ENCODE results near the gene GLYATL3.

GLYATL3 gene

DNA sequence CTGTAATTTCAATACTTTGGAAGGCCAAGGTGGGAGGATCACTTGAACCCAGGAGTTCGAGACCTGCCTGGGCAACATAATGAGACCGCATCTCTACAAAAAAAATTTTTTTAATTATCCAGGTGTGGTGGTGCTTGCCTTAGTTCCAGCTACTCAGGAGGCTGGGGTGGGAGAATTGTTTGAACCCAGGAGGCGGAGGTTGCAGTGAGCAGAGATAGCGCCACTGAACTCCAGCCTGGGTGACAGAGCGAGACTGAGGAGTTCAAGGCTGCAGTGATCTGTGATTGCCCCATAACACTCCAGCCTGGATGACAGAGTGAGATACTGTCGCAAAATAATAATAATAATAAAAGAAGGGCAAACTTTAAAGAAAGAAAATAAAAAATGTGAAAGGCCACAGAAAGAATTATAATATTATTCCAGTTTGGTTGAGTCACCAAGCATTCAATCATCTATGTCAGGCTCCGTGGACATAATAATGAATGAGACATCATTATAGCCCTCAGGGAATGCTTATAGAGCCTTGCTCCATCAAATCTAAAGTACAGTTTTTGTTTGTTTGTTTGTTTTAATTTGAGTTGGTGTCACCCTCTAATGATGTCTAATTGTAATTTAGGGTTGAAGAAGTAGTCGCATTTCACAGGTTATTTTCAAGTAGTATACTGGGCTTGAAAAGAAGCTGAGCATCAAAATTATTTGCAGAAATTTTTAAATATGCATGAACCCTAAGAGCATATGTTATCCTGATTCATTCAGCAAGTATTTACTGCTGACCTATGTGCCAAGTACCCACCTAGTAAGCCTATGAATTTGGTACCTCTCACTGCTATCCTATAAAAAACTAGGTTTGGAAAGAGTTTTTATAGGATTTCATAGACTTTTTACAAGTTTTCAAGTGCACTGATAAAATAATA, 15.1 kb downstream of the GLYATL3 start:
- TF ChIP-seq ZNF274 (IDR thresholded peaks at IDR 0.05; ENCODE audit: low read depth, low read length) (no peak), YY1 (IDR thresholded peaks at IDR 0.05; ENCODE audit: insufficient read depth, insufficient read length) (no peak), SUZ12 (IDR thresholded peaks at IDR 0.05; ENCODE audit: extremely low read depth, insufficient read depth, insufficient read length) (no peak)
- no peaks in the 10 kb centered on the region for H3K9me3 ChIP-seq (ENCODE audit: insufficient read depth, low read length)
- no peak for DNase-seq (ENCODE audit: low read depth, low spot score)
- no peaks in the 10 kb centered on the region for H3K36me3 ChIP-seq (ENCODE audit: insufficient read depth, insufficient read length, low read length)
- no peak overlapping the region for H3K9ac ChIP-seq (ENCODE audit: insufficient read length, low read depth)
- no peak overlapping the region for H3K4me3 ChIP-seq (ENCODE audit: insufficient read length, low read depth)
- H3K4me1 ChIP-seq (ENCODE audit: insufficient read depth, insufficient read length) = no peaks in the 10 kb centered on the region
- H3K27me3 ChIP-seq (ENCODE audit: insufficient read depth, insufficient read length) = no peaks in the 10 kb centered on the region

DNA sequence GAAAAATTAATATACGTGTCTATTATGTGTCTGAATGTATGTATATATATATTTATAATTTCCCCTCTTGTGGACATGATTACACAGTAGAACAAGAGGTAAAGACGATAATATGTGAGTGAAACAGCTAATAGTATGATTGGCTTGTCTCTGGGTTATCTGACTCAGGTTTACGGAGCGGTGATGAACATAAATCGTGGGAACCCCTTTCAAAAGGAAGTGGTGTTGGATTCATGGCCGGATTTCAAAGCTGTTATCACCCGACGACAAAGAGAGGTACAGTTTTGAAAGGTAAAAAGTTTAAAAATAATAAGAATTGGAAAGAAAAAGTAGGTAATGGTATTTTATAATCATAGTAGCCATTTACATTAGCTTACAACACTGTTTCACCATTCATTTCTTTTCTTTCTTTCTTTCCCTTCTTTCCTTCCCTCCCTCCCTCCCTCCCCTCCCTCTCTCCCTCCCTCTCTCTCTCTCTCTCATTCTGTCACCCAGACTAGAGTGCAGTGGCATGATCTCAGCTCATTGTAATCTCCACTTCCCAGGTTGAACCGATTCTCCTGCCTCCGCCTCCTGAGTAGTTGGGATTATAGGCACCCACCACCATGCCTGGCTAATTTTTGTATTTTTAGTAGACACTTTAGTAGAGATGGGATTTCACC, 15.9 kb downstream of the GLYATL3 start:
- Histone ChIP-seq H3K4me3 (ENCODE audit: insufficient read length, low read depth) (no peak overlapping the region), H3K9me3 (ENCODE audit: insufficient read depth, low read length) (no peaks in the 10 kb centered on the region), H3K36me3 (ENCODE audit: insufficient read depth, insufficient read length, low read length) (no peaks in the 10 kb centered on the region), H3K27me3 (ENCODE audit: insufficient read depth, insufficient read length) (no peaks in the 10 kb centered on the region), H3K4me1 (ENCODE audit: insufficient read depth, insufficient read length) (no peaks in the 10 kb centered on the region), H3K9ac (ENCODE audit: insufficient read length, low read depth) (no peak overlapping the region)
- TF ChIP-seq ZNF274 (IDR thresholded peaks at IDR 0.05; ENCODE audit: low read depth, low read length) (no peak), SUZ12 (IDR thresholded peaks at IDR 0.05; ENCODE audit: extremely low read depth, insufficient read depth, insufficient read length) (no peak), YY1 (IDR thresholded peaks at IDR 0.05; ENCODE audit: insufficient read depth, insufficient read length) (no peak)
- no peak for DNase-seq (ENCODE audit: low read depth, low spot score)

DNA sequence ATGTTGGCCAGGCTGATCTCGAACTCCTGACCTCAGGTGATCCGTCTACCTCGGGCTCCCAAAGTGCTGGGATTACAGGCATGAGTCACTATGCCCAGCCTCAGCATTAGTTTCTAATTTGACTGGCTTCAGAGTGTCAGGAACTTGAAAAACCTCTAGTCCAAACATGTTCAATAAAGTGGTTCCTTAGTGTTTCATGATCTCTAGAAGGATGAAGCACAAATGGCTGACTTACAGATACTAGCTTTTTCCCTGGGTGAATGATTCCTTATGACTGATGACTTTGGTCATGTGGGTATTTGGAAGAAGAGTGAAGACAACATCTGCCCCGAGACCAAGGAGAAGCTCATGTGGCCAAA, 16.4 kb downstream of the GLYATL3 start:
- no peaks in the 10 kb centered on the region for H3K27me3 ChIP-seq (ENCODE audit: insufficient read depth, insufficient read length)
- no peak overlapping the region for H3K4me3 ChIP-seq (ENCODE audit: insufficient read length, low read depth)
- TF ChIP-seq SUZ12 (IDR thresholded peaks at IDR 0.05; ENCODE audit: extremely low read depth, insufficient read depth, insufficient read length) (no peak), ZNF274 (IDR thresholded peaks at IDR 0.05; ENCODE audit: low read depth, low read length) (no peak), YY1 (IDR thresholded peaks at IDR 0.05; ENCODE audit: insufficient read depth, insufficient read length) (no peak)
- no peaks in the 10 kb centered on the region for H3K36me3 ChIP-seq (ENCODE audit: insufficient read depth, insufficient read length, low read length)
- H3K4me1 ChIP-seq (ENCODE audit: insufficient read depth, insufficient read length) = no peaks in the 10 kb centered on the region
- DNase-seq (ENCODE audit: low read depth, low spot score) = no peak
- no peaks in the 10 kb centered on the region for H3K9me3 ChIP-seq (ENCODE audit: insufficient read depth, low read length)
- no peak overlapping the region for H3K9ac ChIP-seq (ENCODE audit: insufficient read length, low read depth)

DNA sequence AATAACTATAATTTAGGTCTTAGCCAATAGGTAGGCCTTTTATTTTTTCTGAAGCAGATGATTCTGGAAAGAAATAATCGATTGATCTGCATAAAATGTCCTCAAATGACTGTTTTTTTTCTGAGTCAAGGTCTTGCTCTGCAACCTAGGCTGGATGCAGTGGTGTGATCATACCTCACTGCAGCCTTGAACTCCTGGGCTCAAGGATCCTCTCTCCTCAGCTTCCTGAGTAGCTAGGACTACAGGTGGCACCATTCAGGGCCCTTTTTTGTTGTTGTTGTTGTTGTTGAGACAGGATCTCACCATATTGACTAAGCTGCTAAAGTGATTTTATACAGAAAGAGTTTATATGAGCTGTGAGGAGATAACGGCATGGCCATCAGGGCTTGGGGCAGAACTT, 18.2 kb downstream of the GLYATL3 start:
- H3K9me3 ChIP-seq (ENCODE audit: insufficient read depth, low read length) = no peaks in the 10 kb centered on the region
- H3K9ac ChIP-seq (ENCODE audit: insufficient read length, low read depth) = no peak overlapping the region
- no peak for DNase-seq (ENCODE audit: low read depth, low spot score)
- H3K4me3 ChIP-seq (ENCODE audit: insufficient read length, low read depth) = no peak overlapping the region
- no peaks in the 10 kb centered on the region for H3K36me3 ChIP-seq (ENCODE audit: insufficient read depth, insufficient read length, low read length)
- H3K27me3 ChIP-seq (ENCODE audit: insufficient read depth, insufficient read length) = no peaks in the 10 kb centered on the region
- no peak for TF ChIP-seq YY1 (IDR thresholded peaks at IDR 0.05; ENCODE audit: insufficient read depth, insufficient read length)
- no peak for TF ChIP-seq SUZ12 (IDR thresholded peaks at IDR 0.05; ENCODE audit: extremely low read depth, insufficient read depth, insufficient read length)
- no peak for TF ChIP-seq ZNF274 (IDR thresholded peaks at IDR 0.05; ENCODE audit: low read depth, low read length)
- no peaks in the 10 kb centered on the region for H3K4me1 ChIP-seq (ENCODE audit: insufficient read depth, insufficient read length)

DNA sequence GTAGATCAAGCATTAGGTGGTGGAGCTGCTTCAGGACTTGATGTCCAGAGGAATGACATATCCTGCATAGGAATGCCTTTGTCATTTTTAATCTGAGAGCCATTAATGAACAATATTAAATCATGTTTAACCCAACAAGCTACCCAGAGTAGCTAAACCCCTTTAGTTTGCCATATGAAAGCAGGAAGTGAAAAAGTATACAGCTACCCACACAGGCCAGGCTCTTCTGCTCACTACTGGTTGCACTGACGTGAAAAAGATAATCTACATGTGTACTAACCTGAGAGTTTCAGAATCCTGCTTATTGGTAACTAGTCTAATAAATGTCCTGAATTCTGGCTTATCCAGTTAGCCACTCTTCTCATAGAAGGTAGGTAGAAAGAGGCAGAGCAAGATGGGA, 19.9 kb downstream of the GLYATL3 start:
- no peak overlapping the region for H3K9ac ChIP-seq (ENCODE audit: insufficient read length, low read depth)
- H3K9me3 ChIP-seq (ENCODE audit: insufficient read depth, low read length) = no peaks in the 10 kb centered on the region
- no peaks in the 10 kb centered on the region for H3K27me3 ChIP-seq (ENCODE audit: insufficient read depth, insufficient read length)
- no peaks in the 10 kb centered on the region for H3K4me1 ChIP-seq (ENCODE audit: insufficient read depth, insufficient read length)
- DNase-seq (ENCODE audit: low read depth, low spot score) = no peak
- H3K36me3 ChIP-seq (ENCODE audit: insufficient read depth, insufficient read length, low read length) = no peaks in the 10 kb centered on the region
- no peak overlapping the region for H3K4me3 ChIP-seq (ENCODE audit: insufficient read length, low read depth)
- no peak for TF ChIP-seq SUZ12 (IDR thresholded peaks at IDR 0.05; ENCODE audit: extremely low read depth, insufficient read depth, insufficient read length)
- TF ChIP-seq ZNF274 (IDR thresholded peaks at IDR 0.05; ENCODE audit: low read depth, low read length) = no peak
- no peak for TF ChIP-seq YY1 (IDR thresholded peaks at IDR 0.05; ENCODE audit: insufficient read depth, insufficient read length)

DNA sequence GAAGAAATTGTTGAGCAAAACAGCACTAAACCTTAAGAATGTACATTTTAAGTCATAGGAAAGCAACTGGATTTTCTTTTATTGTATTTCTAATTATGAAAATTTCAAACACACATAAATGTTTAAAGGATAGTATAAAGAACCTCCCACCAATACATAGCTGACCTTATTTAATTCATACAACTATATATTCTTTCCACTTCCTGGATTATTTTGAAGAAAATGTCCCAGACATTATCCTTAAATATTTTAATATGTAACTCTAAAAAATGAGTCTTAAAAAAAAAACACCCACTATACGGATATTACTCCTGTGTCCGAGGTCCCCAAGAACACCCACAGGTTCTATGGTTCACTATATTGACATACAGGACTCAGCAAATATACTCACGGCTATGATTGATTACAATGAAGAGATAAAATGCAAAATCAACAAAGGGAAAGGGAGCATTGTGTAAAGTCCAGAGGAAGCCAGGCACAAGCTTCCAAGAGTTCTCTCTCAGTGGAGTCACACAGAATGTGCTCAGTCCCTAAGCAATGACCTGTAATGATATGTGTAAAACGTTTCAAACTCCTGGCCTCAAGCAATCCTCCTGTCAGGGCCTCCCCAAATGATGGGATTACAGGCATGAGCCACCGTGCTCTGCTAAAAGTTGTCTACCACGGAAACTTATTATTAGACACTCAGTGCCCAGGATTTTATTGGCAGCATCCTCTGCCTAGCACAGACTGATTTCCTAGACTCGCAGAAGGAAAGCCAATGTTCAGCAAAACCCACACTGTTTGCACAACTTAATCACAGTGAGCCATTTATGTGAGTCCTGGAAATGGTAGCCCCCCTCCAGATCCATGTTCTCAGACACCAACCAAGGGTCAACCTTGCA, 23.2 kb downstream of the GLYATL3 start:
- H3K9me3 ChIP-seq (ENCODE audit: insufficient read depth, low read length) = no peaks in the 10 kb centered on the region
- H3K4me1 ChIP-seq (ENCODE audit: insufficient read depth, insufficient read length) = no peaks in the 10 kb centered on the region
- H3K36me3 ChIP-seq (ENCODE audit: insufficient read depth, insufficient read length, low read length) = no peaks in the 10 kb centered on the region
- H3K9ac ChIP-seq (ENCODE audit: insufficient read length, low read depth) = no peak overlapping the region
- no peaks in the 10 kb centered on the region for H3K27me3 ChIP-seq (ENCODE audit: insufficient read depth, insufficient read length)
- DNase-seq (ENCODE audit: low read depth, low spot score) = no peak
- H3K4me3 ChIP-seq (ENCODE audit: insufficient read length, low read depth) = no peak overlapping the region
- TF ChIP-seq YY1 (IDR thresholded peaks at IDR 0.05; ENCODE audit: insufficient read depth, insufficient read length) (no peak), ZNF274 (IDR thresholded peaks at IDR 0.05; ENCODE audit: low read depth, low read length) (no peak), SUZ12 (IDR thresholded peaks at IDR 0.05; ENCODE audit: extremely low read depth, insufficient read depth, insufficient read length) (no peak)
